Measurements from ENCODE around the gene MMP21.

The MMP21 gene

GRCh38 chr10:125792342-125793300, 17.0 kb upstream of the MMP21 start:
- TF ChIP-seq CTCF (conservative IDR thresholded peaks at IDR 0.05) (no peak), ZFX (IDR thresholded peaks at IDR 0.05) (no peak)

GRCh38 chr10:125788156-125789034, 12.8 kb upstream of the MMP21 start:
- no peak overlapping the region for H3K27ac ChIP-seq
- no peak for TF ChIP-seq ZFX (IDR thresholded peaks at IDR 0.05)
- no peak for TF ChIP-seq CTCF (conservative IDR thresholded peaks at IDR 0.05)

More at GRCh38 chr10:125792342-125793300, 17.0 kb upstream of the MMP21 start:
- no peak overlapping the region for H3K27ac ChIP-seq

GRCh38 chr10:125785791-125786190, 10.2 kb upstream of the MMP21 start:
- TF ChIP-seq CTCF (conservative IDR thresholded peaks at IDR 0.05) (no peak), ZFX (IDR thresholded peaks at IDR 0.05) (no peak)
- no peak overlapping the region for H3K27ac ChIP-seq

- no peak for TF ChIP-seq CTCF (conservative IDR thresholded peaks at IDR 0.05)
- TF ChIP-seq ZFX (IDR thresholded peaks at IDR 0.05): no peak
- no peak overlapping the region for H3K27ac ChIP-seq
These were observed 8.3 kb upstream of the MMP21 start for GRCh38 chr10:125783957-125784356.

GRCh38 chr10:125783408-125783807, 7.8 kb upstream of the MMP21 start:
- TF ChIP-seq ZFX (IDR thresholded peaks at IDR 0.05) (no peak), CTCF (conservative IDR thresholded peaks at IDR 0.05) (no peak)

GRCh38 chr10:125782616-125783015, 7.0 kb upstream of the MMP21 start:
- no peak overlapping the region for H3K27ac ChIP-seq
- TF ChIP-seq CTCF (conservative IDR thresholded peaks at IDR 0.05): no peak
- no peak for TF ChIP-seq ZFX (IDR thresholded peaks at IDR 0.05)

More at GRCh38 chr10:125783408-125783807, 7.8 kb upstream of the MMP21 start:
- H3K27ac ChIP-seq: no peak overlapping the region

All from C4-2B (cell line).